H1 (cell line): ENCODE results near the gene C5orf15. TPM values are rescaled to one million over a fixed set of nuclear protein-coding genes. Genes with fewer than 3 reads are reported as not detected.

Experiments
- CTCF ChIA-PET: fragments of 300-600 bp; sonication (Branson Sonifier 250); formaldehyde crosslinking; loops from one replicate; lab custom pipeline; 2021; ENCODE audit not compliant: partially characterized antibody; lab: Charles Lee
- POLR2A ChIA-PET: fragments of 300-600 bp; sonication (Branson Sonifier 250); formaldehyde crosslinking; loops from one replicate; lab custom pipeline; 2021; ENCODE audit warnings: inconsistent platforms; ENCODE audit not compliant: partially characterized antibody; lab: Charles Lee
- DNase-seq, 2 experiments: peaks; one replicate each; pipeline versions ENCODE4 v3.0.0 to v3.0.0-alpha.2; 2010 to 2022; ENCODE audit warnings: low spot score in 2 of 2, low read depth in 1 of 2, mixed read lengths in 1 of 2
- FAIRE-seq: peaks from 2 replicates; lab custom pipeline; 2011; peaks lifted over from hg19 to GRCh38; lab: Jason Lieb, UNC
- H2AFZ ChIP-seq: 2 replicates; pipeline ENCODE4 v1.8.1; 2012; ENCODE audit warnings: low read length, inconsistent platforms
- H2AK5ac ChIP-seq: 2 replicates; pipeline ENCODE4 v1.6.1; 2013; ENCODE audit warnings: low read depth, low read length
- H2BK120ac ChIP-seq: replicated peaks from 2 replicates; pipeline ENCODE3; 2013; ENCODE audit warnings: low read depth, low read length, inconsistent platforms
- H2BK12ac ChIP-seq: 2 replicates; pipeline ENCODE4 v1.6.1; 2013; ENCODE audit warnings: low read depth, low read length
- H2BK15ac ChIP-seq: 2 replicates; pipeline ENCODE4 v1.6.1; 2013; ENCODE audit warnings: low read length
- H2BK20ac ChIP-seq: 2 replicates; pipeline ENCODE4 v1.6.1; 2013; ENCODE audit warnings: low read length
- H2BK5ac ChIP-seq: 2 replicates; pipeline ENCODE4 v1.6.1; 2013; ENCODE audit warnings: low read depth, low read length
- H3K14ac ChIP-seq: 2 replicates; pipeline ENCODE4 v1.6.1; 2013; ENCODE audit warnings: inconsistent platforms; ENCODE audit not compliant: insufficient read length
- H3K18ac ChIP-seq: 2 replicates; pipeline ENCODE4 v1.6.1; 2013; ENCODE audit warnings: low read length; ENCODE audit errors: extremely low read depth
- H3K23ac ChIP-seq: 2 replicates; pipeline ENCODE4 v1.6.1; 2013; ENCODE audit warnings: inconsistent platforms; ENCODE audit not compliant: insufficient read length
- H3K23me2 ChIP-seq: 2 replicates; pipeline ENCODE4 v1.6.1; 2013; ENCODE audit warnings: low read depth, low read length
- H3K27ac ChIP-seq: 2 replicates; pipeline ENCODE4 v1.6.1; 2011; ENCODE audit warnings: low read depth, low read length, inconsistent platforms
- H3K27me3 ChIP-seq, 4 experiments: replicated peaks in 1 of 4; 1 replicate in 1 of 4; 2 replicates in 3 of 4; pipeline versions ENCODE4 v1.6.1 to v1.8.1; 2011 to 2013; ENCODE audit warnings: low read length in 3 of 4, mild to moderate bottlenecking in 3 of 4, inconsistent platforms in 2 of 4, mixed read lengths in 2 of 4, moderate library complexity in 1 of 4; ENCODE audit not compliant: control insufficient read depth in 3 of 4, insufficient read depth in 3 of 4; ENCODE audit errors: extremely low read depth in 1 of 4
- H3K36me3 ChIP-seq, 4 experiments: 2 replicates each; pipeline versions ENCODE4 v1.6.1 to v1.8.1; 2011 to 2013; ENCODE audit warnings: mild to moderate bottlenecking in 4 of 4, low read length in 3 of 4, moderate library complexity in 2 of 4, control low read depth in 1 of 4, inconsistent platforms in 1 of 4; ENCODE audit not compliant: insufficient read depth in 4 of 4, control insufficient read depth in 2 of 4
- H3K4ac ChIP-seq: replicated peaks from 2 replicates; pipeline ENCODE3; 2013; ENCODE audit warnings: low read length, low read depth, mixed read lengths, inconsistent platforms; ENCODE audit not compliant: insufficient read length
- H3K4me1 ChIP-seq, 4 experiments: replicated peaks in 1 of 4; 1 replicate in 1 of 4; 2 replicates in 3 of 4; pipeline versions ENCODE4 v1.6.1 to v1.8.1; 2011 to 2013; ENCODE audit warnings: low read length in 3 of 4, inconsistent platforms in 2 of 4, mixed read lengths in 1 of 4; ENCODE audit not compliant: insufficient read depth in 4 of 4, control insufficient read depth in 3 of 4
- H3K4me2 ChIP-seq, 2 experiments: 2 replicates each; pipeline versions ENCODE4 v1.6.1 to v1.8.1; 2011 to 2013; ENCODE audit warnings: low read depth in 2 of 2, low read length in 2 of 2, control low read depth in 1 of 2, inconsistent platforms in 1 of 2, mild to moderate bottlenecking in 1 of 2; ENCODE audit not compliant: insufficient read depth in 1 of 2
- H3K4me3 ChIP-seq, 4 experiments: fragments of 200-600, 300-600 bp in 1 of 4; sonication (generic), shearing (Covaris generic), sonication (Bioruptor Twin) in 1 of 4; 2 replicates each; pipeline versions ENCODE4 v1.5.1 to v1.8.1; 2011 to 2016; ENCODE audit warnings: low read length in 4 of 4, low read depth in 3 of 4, control low read depth in 2 of 4, inconsistent platforms in 2 of 4, mild to moderate bottlenecking in 2 of 4, mixed read lengths in 1 of 4, moderate library complexity in 1 of 4; ENCODE audit not compliant: insufficient read depth in 2 of 4; ENCODE audit errors: extremely low read depth in 1 of 4
- H3K56ac ChIP-seq: replicated peaks from 2 replicates; pipeline ENCODE3; 2013; ENCODE audit warnings: low read depth, mild to moderate bottlenecking, mixed read lengths, low read length, inconsistent platforms; ENCODE audit not compliant: insufficient read length
- H3K79me1 ChIP-seq: 2 replicates; pipeline ENCODE4 v1.6.1; 2013; ENCODE audit warnings: low read depth, low read length, control low read depth
- H3K79me2 ChIP-seq, 2 experiments: 2 replicates each; pipeline versions ENCODE4 v1.6.1 to v1.8.1; 2012 to 2013; ENCODE audit warnings: low read length in 2 of 2, mild to moderate bottlenecking in 2 of 2, inconsistent platforms in 1 of 2; ENCODE audit not compliant: insufficient read depth in 2 of 2, control insufficient read depth in 1 of 2
- H3K9ac ChIP-seq, 4 experiments: replicated peaks in 1 of 4; 1 replicate in 1 of 4; 2 replicates in 3 of 4; pipeline versions ENCODE4 v1.6.1 to v1.8.1; 2011 to 2013; ENCODE audit warnings: low read depth in 3 of 4, low read length in 3 of 4, control low read depth in 2 of 4, mild to moderate bottlenecking in 2 of 4, moderate library complexity in 2 of 4, inconsistent platforms in 1 of 4; ENCODE audit errors: extremely low read depth in 1 of 4
- H3K9me3 ChIP-seq, 2 experiments: 2 replicates each; pipeline versions ENCODE4 v1.6.1 to v1.8.1; 2012 to 2013; ENCODE audit warnings: mild to moderate bottlenecking in 2 of 2, moderate library complexity in 2 of 2, control low read depth in 1 of 2, inconsistent platforms in 1 of 2, low read depth in 1 of 2, low read length in 1 of 2, mixed read lengths in 1 of 2; ENCODE audit not compliant: insufficient read depth in 2 of 2
- H4K20me1 ChIP-seq, 2 experiments: replicated peaks in 1 of 2; 2 replicates each; pipeline versions ENCODE3 to v1.8.1; 2011 to 2013; ENCODE audit warnings: inconsistent platforms in 2 of 2, low read length in 2 of 2, mild to moderate bottlenecking in 1 of 2; ENCODE audit not compliant: insufficient read depth in 2 of 2, control insufficient read depth in 1 of 2
- H4K5ac ChIP-seq: 2 replicates; pipeline ENCODE4 v1.6.1; 2013; ENCODE audit warnings: low read length, low read depth, mixed read lengths, inconsistent platforms; ENCODE audit not compliant: insufficient read length
- H4K8ac ChIP-seq: 2 replicates; pipeline ENCODE4 v1.8.0; 2013; ENCODE audit warnings: mild to moderate bottlenecking, moderate library complexity, low read length, inconsistent platforms; ENCODE audit not compliant: insufficient read depth; ENCODE audit errors: extremely low read depth
- H4K91ac ChIP-seq: replicated peaks from 2 replicates; pipeline ENCODE3; 2013; ENCODE audit warnings: low read length, mixed read lengths, inconsistent platforms; ENCODE audit not compliant: insufficient read length
- BRCA1 ChIP-seq: IDR thresholded peaks from 2 replicates; pipeline ENCODE4 v1.6.1; 2012; ENCODE audit warnings: low read depth, low read length, improper control_type of control experiment
- CREB1 ChIP-seq: IDR thresholded peaks from 2 replicates; pipeline ENCODE4 v1.6.1; 2012; ENCODE audit warnings: inconsistent platforms
- JUND ChIP-seq: IDR thresholded peaks from 2 replicates; pipeline ENCODE4 v1.6.1; 2011; ENCODE audit warnings: mild to moderate bottlenecking, improper control_type of control experiment, low read length
- MAX ChIP-seq: IDR thresholded peaks from 2 replicates; pipeline ENCODE4 v1.6.1; 2012; ENCODE audit warnings: inconsistent platforms
- RFX5 ChIP-seq: IDR thresholded peaks from 2 replicates; pipeline ENCODE4 v1.6.1; 2011; ENCODE audit warnings: low read depth, low read length, improper control_type of control experiment, borderline replicate concordance
- TAF7 ChIP-seq: optimal IDR thresholded peaks from 2 replicates; pipeline ENCODE3; 2011; ENCODE audit warnings: low read depth, mild to moderate bottlenecking, inconsistent platforms, low read length, moderate library complexity, borderline replicate concordance
- WGBS, 2 experiments: shearing (Covaris generic) in 1 of 2; methylation state at CpG; one replicate each; pipeline versions ENCODE4 v1.1.6 to v1.1.7; 2013 to 2015; ENCODE audit warnings: low lambda C conversion rate in 2 of 2, mixed read lengths in 2 of 2, inconsistent platforms in 1 of 2, low coverage in 1 of 2, missing lambda C conversion rate in 1 of 2; ENCODE audit not compliant: insufficient replicate concordance in 2 of 2, insufficient coverage in 1 of 2, insufficient read length in 1 of 2; ENCODE audit errors: extremely low coverage in 1 of 2, missing lambda C conversion rate in 1 of 2; 5-methylcytosine and 5-hydroxymethylcytosine counted together
- polyA plus RNA-seq, 7 experiments: library from polyadenylated mRNA; depleted of rRNA in 3 of 7; stranded (reverse) in 5 of 7; unstranded in 2 of 7; fragments of >200 nt in 5 of 7; fragments of 200-250 nt in 2 of 7; gene quantifications; 1 replicate in 5 of 7; 2 replicates in 1 of 7; 4 replicates in 1 of 7; pipeline versions ENCODE4 v1.2.1 to v1.2.3, GENCODE V29; 2011 to 2013; ENCODE audit warnings: missing spikeins in 2 of 7, mixed read lengths in 2 of 7
- total RNA-seq: library from RNA; stranded (reverse); fragmentation: NEBNext Ultra II Directional; extraction: Animal tissue kit (Norgen Biotek cat#: 25700); gene quantifications from 2 replicates; pipeline ENCODE4 v1.2.1, GENCODE V29; 2021

The C5orf15 gene
- total and polyA plus RNA-seq, 2 of the 8 experiments (the other 6 are each of a cell fraction or from before 2014, with no cell fraction given), result 31.7 to 39.3 TPM

- Histone ChIP-seq H2AFZ (no peak overlapping the region), H3K27ac (no peak overlapping the region), H4K20me1 (no peaks in the 10 kb centered on the region), H4K91ac (no peak overlapping the region), H3K18ac (no peak overlapping the region), H2BK120ac (no peak overlapping the region), H3K4me1 (no peaks in the 10 kb centered on the region; a peak in 1 of 7 replicates), H3K9me3 (peaks cover 0 to 4% of the 10 kb centered on the region in 2 experiments; a peak in 1 of 4 replicates), H2BK15ac (no peak overlapping the region), H3K79me2 (no peaks in the 10 kb centered on the region), H3K56ac (no peak overlapping the region), H3K4me3 (no peak overlapping the region), H4K8ac (no peak overlapping the region; the same call in 1 of the 2 replicates), H3K14ac (no peak overlapping the region), H2BK20ac (no peak overlapping the region), H2BK5ac (no peak overlapping the region), H3K79me1 (no peaks in the 10 kb centered on the region), H3K36me3 (no peaks in the 10 kb centered on the region), H3K4ac (no peak overlapping the region), H3K23me2 (peaks cover 1% of the 10 kb centered on the region; the same call in 1 of the 2 replicates), H2BK12ac (0 out of 2 replicates have a peak overlapping the region, but pooled peaks have one; percentile 9), H3K9ac (no peak overlapping the region), H4K5ac (no peak overlapping the region), H3K4me2 (no peak overlapping the region), H2AK5ac (no peak overlapping the region), H3K23ac (no peak overlapping the region), H3K27me3 (no peaks in the 10 kb centered on the region; a peak in 1 of 7 replicates)
- DNase-seq (no peak), FAIRE-seq (no peak)
- 82% methylated on average over 5 of the region's 5 CpGs; no CpG with 5 or more reads in 1 of the 2 experiments for WGBS, 2 experiments
- POLR2A ChIA-PET, result no interaction called here
- CTCF ChIA-PET, result interaction anchor here (1.1 to 2.0 kb wide), 5 partner anchors 10 to 818 kb away, joined by 3 to 15 read pairs (median 4); no protein-coding TSS in a partner anchor
- no peak for TF ChIP-seq BRCA1
- TF ChIP-seq TAF7, result no peak
- no peak for TF ChIP-seq RFX5
- TF ChIP-seq JUND, result no peak
- no peak for TF ChIP-seq CREB1
- no peak for TF ChIP-seq MAX
Measured at GRCh38 chr5:133934311-133934710, 34.1 kb downstream of the C5orf15 start.
